Measurements from ENCODE around the gene GABPB1. TPM values are rescaled to one million over a fixed set of nuclear protein-coding genes. Genes with fewer than 3 reads are reported as not detected.

Gene GABPB1
- polyA plus RNA-seq, 3 donors, result 12.9 to 15.1 (median 14.9) TPM

GRCh38 chr15:50244153-50244552 lies 110.8 kb downstream of the GABPB1 start:
- Mint-ChIP-seq H3K27me3 (ENCODE audit: low read depth in 3 of 3) (no peaks in the 10 kb centered on the region), H3K4me1 (peaks cover 22% of the 10 kb centered on the region), H3K36me3 (no peaks in the 10 kb centered on the region), H3K4me3 (no peak overlapping the region), H3K27ac (peak overlapping the region in 1 of 7 donors; percentile 5), H3K9me3 (no peaks in the 10 kb centered on the region)
- intact Hi-C loops (cut with micrococcal nuclease), result no loop called here
- H3K9ac ChIP-seq (ENCODE audit: insufficient read depth, low read length, poor library complexity, severe bottlenecking), result no peak overlapping the region
- DNase-seq, result no peak
- H3K36me3 ChIP-seq (replicated peaks in 1 of 2; ENCODE audit: control insufficient read depth in 1 of 2, insufficient read depth in 2 of 2, low read length in 2 of 2), result no peaks in the 10 kb centered on the region
- TF ChIP-seq, protein P1, sequence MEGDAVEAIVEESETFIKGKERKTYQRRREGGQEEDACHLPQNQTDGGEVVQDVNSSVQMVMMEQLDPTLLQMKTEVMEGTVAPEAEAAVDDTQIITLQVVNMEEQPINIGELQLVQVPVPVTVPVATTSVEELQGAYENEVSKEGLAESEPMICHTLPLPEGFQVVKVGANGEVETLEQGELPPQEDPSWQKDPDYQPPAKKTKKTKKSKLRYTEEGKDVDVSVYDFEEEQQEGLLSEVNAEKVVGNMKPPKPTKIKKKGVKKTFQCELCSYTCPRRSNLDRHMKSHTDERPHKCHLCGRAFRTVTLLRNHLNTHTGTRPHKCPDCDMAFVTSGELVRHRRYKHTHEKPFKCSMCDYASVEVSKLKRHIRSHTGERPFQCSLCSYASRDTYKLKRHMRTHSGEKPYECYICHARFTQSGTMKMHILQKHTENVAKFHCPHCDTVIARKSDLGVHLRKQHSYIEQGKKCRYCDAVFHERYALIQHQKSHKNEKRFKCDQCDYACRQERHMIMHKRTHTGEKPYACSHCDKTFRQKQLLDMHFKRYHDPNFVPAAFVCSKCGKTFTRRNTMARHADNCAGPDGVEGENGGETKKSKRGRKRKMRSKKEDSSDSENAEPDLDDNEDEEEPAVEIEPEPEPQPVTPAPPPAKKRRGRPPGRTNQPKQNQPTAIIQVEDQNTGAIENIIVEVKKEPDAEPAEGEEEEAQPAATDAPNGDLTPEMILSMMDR (IDR thresholded peaks at IDR 0.05), result no peak
- H3K4me1 ChIP-seq (ENCODE audit: control insufficient read depth in 1 of 2, insufficient read depth in 2 of 2, low read length in 2 of 2), result peaks cover 18 to 21% of the 10 kb centered on the region in 2 donors
- H3K9me3 ChIP-seq (replicated peaks in 1 of 2; ENCODE audit: control insufficient read depth in 1 of 2, insufficient read depth in 1 of 2, low read length in 2 of 2), result no peaks in the 10 kb centered on the region
- H3K4me3 ChIP-seq (replicated peaks in 1 of 3; ENCODE audit: low read depth in 2 of 3, low read length in 3 of 3), result no peak overlapping the region
- no peaks in the 10 kb centered on the region for H4K20me1 ChIP-seq (ENCODE audit: insufficient read depth, low read length)
- 100% methylated on average over 1 of the region's 1 CpG for WGBS (ENCODE audit: insufficient coverage)
- H3K27me3 ChIP-seq (ENCODE audit: control insufficient read depth in 2 of 2, insufficient read depth in 2 of 2, low read length in 2 of 2), result no peaks in the 10 kb centered on the region
- no peak overlapping the region for H2AFZ ChIP-seq (ENCODE audit: insufficient read depth, low read depth, low read length, poor library complexity, severe bottlenecking)
- no peaks in the 10 kb centered on the region for H3K79me2 ChIP-seq (ENCODE audit: insufficient read depth, low read length)
- no peak overlapping the region for H3K4me2 ChIP-seq (replicated peaks; ENCODE audit: extremely low read depth, low read length, poor library complexity, severe bottlenecking)
- H3K27ac ChIP-seq (ENCODE audit: low read depth in 1 of 2, low read length in 2 of 2), result no peak overlapping the region

GRCh38 chr15:50241684-50242450 lies 113.1 kb downstream of the GABPB1 start:
- WGBS (ENCODE audit: insufficient coverage), result 93% methylated on average over 3 of the region's 5 CpGs
- Histone ChIP-seq H3K4me1 (ENCODE audit: control insufficient read depth in 1 of 2, insufficient read depth in 2 of 2, low read length in 2 of 2) (no peaks in the 10 kb centered on the region), H3K9ac (ENCODE audit: insufficient read depth, low read length, poor library complexity, severe bottlenecking) (no peak overlapping the region), H3K4me2 (replicated peaks; ENCODE audit: extremely low read depth, low read length, poor library complexity, severe bottlenecking) (no peak overlapping the region), H3K27me3 (ENCODE audit: control insufficient read depth in 2 of 2, insufficient read depth in 2 of 2, low read length in 2 of 2) (no peaks in the 10 kb centered on the region), H4K20me1 (ENCODE audit: insufficient read depth, low read length) (no peaks in the 10 kb centered on the region), H3K27ac (ENCODE audit: low read depth in 1 of 2, low read length in 2 of 2) (no peak overlapping the region), H2AFZ (ENCODE audit: insufficient read depth, low read depth, low read length, poor library complexity, severe bottlenecking) (peak overlapping the region; percentile 57), H3K4me3 (replicated peaks in 1 of 3; ENCODE audit: low read depth in 2 of 3, low read length in 3 of 3) (no peak overlapping the region), H3K36me3 (replicated peaks in 1 of 2; ENCODE audit: control insufficient read depth in 1 of 2, insufficient read depth in 2 of 2, low read length in 2 of 2) (no peaks in the 10 kb centered on the region), H3K9me3 (replicated peaks in 1 of 2; ENCODE audit: control insufficient read depth in 1 of 2, insufficient read depth in 1 of 2, low read length in 2 of 2) (no peaks in the 10 kb centered on the region), H3K79me2 (ENCODE audit: insufficient read depth, low read length) (no peaks in the 10 kb centered on the region)
- Mint-ChIP-seq H3K4me3 (no peak overlapping the region), H3K36me3 (no peaks in the 10 kb centered on the region), H3K9me3 (no peaks in the 10 kb centered on the region), H3K4me1 (peaks cover 2% of the 10 kb centered on the region), H3K27ac (no peak overlapping the region), H3K27me3 (ENCODE audit: low read depth in 3 of 3) (no peaks in the 10 kb centered on the region)
- TF ChIP-seq, protein P1 (IDR thresholded peaks at IDR 0.05), result no peak
- no peak for DNase-seq
- intact Hi-C loops (cut with micrococcal nuclease), result no loop called here
